C4-2B (cell line): ENCODE results near the gene SEMA3F.
"Not testable (repeated sequence)": the region's sequence is repeated elsewhere in the genome, so short reads cannot be mapped to it uniquely, and the experiment has no call there.

ENCODE experiments used
- H3K27ac ChIP-seq: fragments of 450-650 bp; 2 replicates; pipeline ENCODE4 v1.5.1; 2017
- CTCF ChIP-seq: fragments of 450-650 bp; conservative IDR thresholded peaks from 2 replicates; pipeline ENCODE4 v1.5.1; 2017; ENCODE audit warnings: mild to moderate bottlenecking
- ZFX ChIP-seq: fragments of 450-650 bp; IDR thresholded peaks from 2 replicates; pipeline ENCODE4 v1.6.1; 2017

Gene SEMA3F

DNA sequence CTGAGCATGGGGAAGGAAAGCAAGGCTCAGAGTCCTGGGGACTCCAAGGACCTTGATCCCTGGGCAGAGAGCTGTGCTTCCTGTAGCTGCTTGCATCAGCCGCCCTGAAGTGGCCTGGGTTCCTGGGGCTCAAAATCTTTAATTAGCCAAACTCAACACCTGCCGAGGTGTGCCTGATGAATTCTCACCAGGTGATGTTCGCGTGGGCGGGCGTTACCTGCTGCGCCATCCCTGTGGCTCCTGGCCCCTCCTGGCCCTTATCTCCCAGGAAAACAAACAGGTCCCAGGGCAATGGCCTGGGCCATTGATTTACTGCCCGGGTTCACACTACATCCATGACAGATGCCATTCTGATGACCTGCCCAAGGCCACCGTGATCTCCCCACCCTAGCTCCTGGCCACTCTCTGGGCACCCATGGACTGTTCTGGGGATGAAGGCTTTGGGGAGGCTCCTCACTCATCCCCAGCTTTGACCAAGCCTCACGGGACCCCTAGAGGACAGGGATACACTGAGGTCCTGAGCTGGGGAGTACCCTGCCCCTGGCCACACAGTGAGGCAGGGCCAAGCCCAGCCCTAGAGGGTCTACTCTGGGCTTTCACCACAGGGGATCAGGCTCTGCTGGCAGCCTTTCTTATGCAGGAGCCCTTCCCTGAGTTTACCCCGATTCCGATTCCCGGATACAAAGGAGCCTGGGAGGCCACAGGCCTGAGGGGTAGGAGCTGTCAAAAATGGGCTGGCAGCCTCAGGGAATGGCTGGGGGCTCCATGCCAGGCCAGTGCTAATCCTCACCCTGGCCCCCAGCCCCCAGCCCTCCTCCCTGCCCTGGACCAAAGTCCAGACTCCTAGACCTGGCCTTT, 55.6 kb downstream of the SEMA3F start:
- no peak overlapping the region for H3K27ac ChIP-seq
- no peak for TF ChIP-seq ZFX
- no peak for TF ChIP-seq CTCF

- not testable (repeated sequence) for H3K27ac ChIP-seq
Observed at GRCh38 chr3:50211368-50211717, 56.2 kb downstream of the SEMA3F start.

DNA sequence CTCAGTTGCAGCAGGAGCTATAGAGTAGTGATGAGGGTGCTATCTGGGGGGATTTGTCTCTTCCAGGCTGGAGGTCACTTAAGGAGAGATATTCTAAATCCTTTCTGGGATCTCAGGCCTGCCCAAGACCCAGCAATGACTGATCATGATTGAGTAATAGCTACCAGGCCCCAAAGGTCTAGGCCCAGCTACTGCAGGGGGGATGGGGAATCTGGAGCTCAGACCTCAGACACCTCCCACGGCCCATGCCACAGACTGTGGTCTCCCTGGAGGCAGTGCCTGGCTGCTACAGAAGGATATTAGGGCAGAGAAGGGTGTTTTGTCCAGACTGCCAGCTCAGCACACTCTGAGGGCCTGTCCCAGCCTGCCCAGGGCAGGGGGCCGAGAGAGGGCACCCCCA, 56.8 kb downstream of the SEMA3F start:
- no peak for TF ChIP-seq ZFX
- no peak for TF ChIP-seq CTCF
- H3K27ac ChIP-seq: no peak overlapping the region

GRCh38 chr3:50212502-50212901, 57.4 kb downstream of the SEMA3F start:
- no peak for TF ChIP-seq CTCF
- TF ChIP-seq ZFX: no peak
- no peak overlapping the region for H3K27ac ChIP-seq

- H3K27ac ChIP-seq: no peak overlapping the region
- TF ChIP-seq CTCF (no peak; the same call in 1 of the 2 replicates), ZFX (no peak)
Observed at GRCh38 chr3:50212971-50213370, 57.8 kb downstream of the SEMA3F start.

DNA sequence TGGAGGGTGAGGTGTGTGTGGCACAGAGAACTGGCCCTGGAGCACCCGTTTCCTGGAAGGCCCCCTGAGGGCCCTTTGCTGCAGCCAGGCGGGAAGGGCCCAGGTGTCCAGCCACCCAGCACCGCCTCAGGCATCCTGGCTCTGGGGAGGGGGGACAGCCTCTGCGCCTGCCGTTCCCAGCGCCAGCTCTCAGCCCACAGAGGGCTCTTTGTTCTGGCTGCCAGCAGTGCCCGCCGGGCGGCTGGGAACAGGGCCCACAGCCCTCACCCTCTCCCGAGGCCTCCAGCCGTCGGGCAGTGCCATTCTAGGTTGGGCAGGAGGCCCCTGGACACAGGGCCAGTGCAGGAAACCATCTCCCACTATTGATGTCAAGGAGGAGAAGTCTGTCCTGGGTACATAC, 58.2 kb downstream of the SEMA3F start:
- no peak for TF ChIP-seq CTCF
- no peak for TF ChIP-seq ZFX
- H3K27ac ChIP-seq: no peak overlapping the region

GRCh38 chr3:50214824-50215223, 59.7 kb downstream of the SEMA3F start:
- TF ChIP-seq CTCF (no peak), ZFX (no peak)
- no peak overlapping the region for H3K27ac ChIP-seq

- no peak overlapping the region for H3K27ac ChIP-seq
- TF ChIP-seq ZFX (no peak), CTCF (no peak)
Observed at GRCh38 chr3:50215529-50215928, 60.4 kb downstream of the SEMA3F start.
